Activated B cell treated with CpG ODN at 0.5 μM for 24 hours (primary cell): ENCODE data around the gene HLA-DMB. TPM values are rescaled to one million over a fixed set of nuclear protein-coding genes. Genes with fewer than 3 reads are reported as not detected.

Experiments used
- ATAC-seq: fragments of 200-7000 bp; cut with Tn5 transposase; one replicate; pipeline ENCODE4 v1.10.0; 2021; ENCODE audit warnings: low read depth, mild to moderate bottlenecking, moderate library complexity
- CTCF ChIA-PET: fragments of 350-600 bp; sonication (Branson Sonifier 250); formaldehyde crosslinking; loops from one replicate; lab custom pipeline; 2021; ENCODE audit warnings: antibody characterized with exemption; lab: Charles Lee
- POLR2A ChIA-PET: fragments of 350-600 bp; sonication (Branson Sonifier 250); formaldehyde crosslinking; loops from one replicate; lab custom pipeline; 2021; ENCODE audit warnings: antibody characterized with exemption; lab: Charles Lee
- DNase-seq: peaks from one replicate; pipeline ENCODE4 v3.0.0; 2022
- H3K27ac Mint-ChIP-seq: one replicate; pipeline ENCODE4 v1.8.0; 2020; ENCODE audit warnings: mixed read lengths
- H3K27me3 Mint-ChIP-seq: one replicate; pipeline ENCODE4 v1.8.0; 2021; ENCODE audit warnings: mixed read lengths
- H3K36me3 Mint-ChIP-seq: one replicate; pipeline ENCODE4 v1.8.0; 2021; ENCODE audit warnings: low read depth, mixed read lengths
- H3K4me1 Mint-ChIP-seq: one replicate; pipeline ENCODE4 v1.8.0; 2021; ENCODE audit warnings: mixed read lengths
- H3K4me3 Mint-ChIP-seq: one replicate; pipeline ENCODE4 v1.8.0; 2020; ENCODE audit warnings: mild to moderate bottlenecking, mixed read lengths
- H3K9me3 Mint-ChIP-seq: one replicate; pipeline ENCODE4 v1.8.0; 2020; ENCODE audit warnings: mixed read lengths
- intact Hi-C: fragments of 100-400 bp; cut with micrococcal nuclease; formaldehyde crosslinking; loops from one replicate; pipeline ENCODE4 v1.15.1; 2024
- total RNA-seq: library from RNA; stranded (reverse); gene quantifications from 2 replicates; pipeline ENCODE4 v1.2.3, GENCODE V29; 2022
- TF ChIP-seq, protein P1 (sequence below): fragments of 200-600 bp; IDR thresholded peaks from one replicate; pipeline ENCODE4 v1.8.0; 2022; ENCODE audit warnings: antibody characterized with exemption, mild to moderate bottlenecking

HLA-DMB gene
- total RNA-seq, 1 donor from 2014 or later = 365 TPM

DNA sequence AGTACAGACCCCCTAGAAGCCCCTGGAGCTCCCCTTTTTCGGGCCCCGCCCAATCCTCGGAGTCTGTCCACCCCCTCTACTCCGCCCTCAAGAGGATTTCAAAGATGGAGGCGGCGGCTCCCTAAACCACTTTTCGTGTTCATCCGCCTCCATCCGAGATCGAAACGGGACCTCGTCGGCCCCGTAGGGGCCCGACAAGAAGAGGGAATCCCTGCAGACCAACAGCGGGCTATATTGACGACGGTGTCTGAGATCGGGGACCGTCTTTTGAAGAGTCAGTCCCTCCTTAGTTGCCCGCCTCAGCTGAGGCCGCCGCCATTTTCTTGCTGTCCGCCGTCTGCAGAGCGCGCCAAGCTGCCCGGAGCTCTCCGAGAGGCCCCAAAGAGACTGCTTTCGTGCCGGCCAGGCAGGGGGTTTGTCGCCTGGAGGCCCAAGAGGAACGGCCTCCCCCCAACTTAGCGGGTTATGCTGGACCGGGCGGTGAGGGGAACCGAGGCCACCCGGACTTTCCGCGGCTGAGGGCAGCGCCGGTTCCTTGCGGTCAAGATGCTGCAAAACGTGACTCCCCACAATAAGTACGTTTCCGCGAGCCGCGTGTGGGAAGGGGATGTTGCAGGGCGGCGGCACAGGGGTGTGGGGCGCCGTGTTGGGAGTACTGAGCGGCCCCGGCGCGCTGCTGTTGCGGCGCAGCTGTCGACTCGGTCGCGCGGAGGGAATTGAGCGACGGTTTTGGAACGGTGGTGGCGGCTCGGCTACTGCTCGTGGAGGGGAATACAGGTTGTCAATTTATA, 31.7 kb upstream of the HLA-DMB start:
- ChIA-PET CTCF (interaction anchor here (0.9 to 11.4 kb wide), 15 partner anchors 10 to 134 kb away, joined by 3 to 151 read pairs (median 6); partner anchors contain the start of genes HLA-DMA, HLA-DMB, PSMB9 and TAP1), POLR2A (interaction anchor here (0.5 to 14.0 kb wide), 81 partner anchors 12 to 1698 kb away, joined by 3 to 1150 read pairs (median 7); partner anchors contain the start of genes ATF6B, B3GALT4, CUTA and DXO)
- no peaks in the 10 kb centered on the region for H3K27me3 Mint-ChIP-seq
- H3K27ac Mint-ChIP-seq = peak overlapping the region; percentile 99
- TF ChIP-seq, protein P1, sequence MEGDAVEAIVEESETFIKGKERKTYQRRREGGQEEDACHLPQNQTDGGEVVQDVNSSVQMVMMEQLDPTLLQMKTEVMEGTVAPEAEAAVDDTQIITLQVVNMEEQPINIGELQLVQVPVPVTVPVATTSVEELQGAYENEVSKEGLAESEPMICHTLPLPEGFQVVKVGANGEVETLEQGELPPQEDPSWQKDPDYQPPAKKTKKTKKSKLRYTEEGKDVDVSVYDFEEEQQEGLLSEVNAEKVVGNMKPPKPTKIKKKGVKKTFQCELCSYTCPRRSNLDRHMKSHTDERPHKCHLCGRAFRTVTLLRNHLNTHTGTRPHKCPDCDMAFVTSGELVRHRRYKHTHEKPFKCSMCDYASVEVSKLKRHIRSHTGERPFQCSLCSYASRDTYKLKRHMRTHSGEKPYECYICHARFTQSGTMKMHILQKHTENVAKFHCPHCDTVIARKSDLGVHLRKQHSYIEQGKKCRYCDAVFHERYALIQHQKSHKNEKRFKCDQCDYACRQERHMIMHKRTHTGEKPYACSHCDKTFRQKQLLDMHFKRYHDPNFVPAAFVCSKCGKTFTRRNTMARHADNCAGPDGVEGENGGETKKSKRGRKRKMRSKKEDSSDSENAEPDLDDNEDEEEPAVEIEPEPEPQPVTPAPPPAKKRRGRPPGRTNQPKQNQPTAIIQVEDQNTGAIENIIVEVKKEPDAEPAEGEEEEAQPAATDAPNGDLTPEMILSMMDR = no peak
- intact Hi-C loops = loop anchor here (1.0 to 10.0 kb wide), 9 partner anchors 12 to 538 kb away; partner anchors contain the start of genes HLA-DOA, HLA-DQB1, HLA-DRA and TAP2
- no peak for ATAC-seq
- DNase-seq = peak; percentile 57
- H3K4me3 Mint-ChIP-seq = peak overlapping the region; percentile 91
- H3K4me1 Mint-ChIP-seq = peaks cover 44% of the 10 kb centered on the region
- peaks cover 82% of the 10 kb centered on the region for H3K36me3 Mint-ChIP-seq
- H3K9me3 Mint-ChIP-seq = no peaks in the 10 kb centered on the region

DNA sequence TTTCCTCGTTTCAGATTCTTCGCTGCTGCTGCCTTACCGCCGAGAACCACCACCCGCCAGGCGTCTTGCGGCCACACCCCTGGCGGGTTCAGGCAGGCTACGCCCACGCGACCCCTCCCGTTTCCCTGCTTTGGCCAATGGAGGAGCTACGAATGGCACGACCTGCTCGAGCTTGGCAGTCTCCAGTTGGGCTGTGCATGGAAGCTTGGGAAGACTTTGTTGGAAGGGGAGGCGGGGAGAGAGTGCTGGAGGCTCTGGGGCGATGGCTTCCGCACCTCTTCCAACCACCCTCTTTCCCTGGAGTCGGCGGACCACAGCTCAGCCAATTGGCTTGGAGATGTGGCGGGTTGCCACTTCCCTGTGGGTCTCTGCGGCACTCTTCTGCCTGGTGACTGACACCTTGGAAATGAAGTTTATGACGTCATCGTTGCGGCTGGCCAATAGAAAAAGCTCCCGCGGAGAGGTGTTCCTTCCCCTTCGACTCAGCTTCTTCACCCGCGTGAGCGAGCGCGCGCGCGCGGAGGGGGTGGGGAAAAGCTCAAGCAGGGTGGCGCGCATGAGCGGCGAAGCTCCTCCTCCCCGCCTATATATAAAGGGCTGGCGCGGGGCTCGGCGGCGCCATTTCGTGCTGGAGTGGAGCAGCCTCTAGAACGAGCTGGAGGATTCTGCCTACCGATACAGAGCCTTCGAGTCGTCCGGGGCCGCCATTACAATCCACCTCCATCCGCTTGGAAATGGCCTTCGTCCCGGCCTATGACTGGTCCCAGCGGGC, 30.9 kb upstream of the HLA-DMB start:
- no peaks in the 10 kb centered on the region for H3K9me3 Mint-ChIP-seq
- H3K27me3 Mint-ChIP-seq = no peaks in the 10 kb centered on the region
- peak overlapping the region; percentile 99 for H3K27ac Mint-ChIP-seq
- peak overlapping the region; percentile 91 for H3K4me3 Mint-ChIP-seq
- ATAC-seq (peak; percentile 47), DNase-seq (peak; percentile 99)
- ChIA-PET CTCF (interaction anchor here (0.6 to 11.4 kb wide), 16 partner anchors 9 to 134 kb away, joined by 3 to 151 read pairs (median 5); partner anchors contain the start of genes HLA-DMA, HLA-DMB, PSMB9 and TAP1), POLR2A (interaction anchor here (0.5 to 14.0 kb wide), 91 partner anchors 13 to 1698 kb away, joined by 3 to 1150 read pairs (median 6); partner anchors contain the start of genes ATF6B, B3GALT4, BAG6 and COL11A2)
- TF ChIP-seq, protein P1 = no peak
- intact Hi-C loops = loop anchor here (1.0 to 10.0 kb wide), 10 partner anchors 37 to 777 kb away; partner anchors contain the start of genes CUTA, HLA-DOA, HLA-DQB1 and HLA-DRA
- H3K36me3 Mint-ChIP-seq = peaks cover 74% of the 10 kb centered on the region
- peaks cover 44% of the 10 kb centered on the region for H3K4me1 Mint-ChIP-seq

- CTCF ChIA-PET = interaction anchor here (0.8 to 11.4 kb wide), 13 partner anchors 8 to 133 kb away, joined by 3 to 151 read pairs (median 6); partner anchors contain the start of genes HLA-DMA, HLA-DMB and TAP2
- POLR2A ChIA-PET = interaction anchor here (0.5 to 14.0 kb wide), 68 partner anchors 14 to 1411 kb away, joined by 3 to 1150 read pairs (median 10); partner anchors contain the start of genes B3GALT4, BAG6, COL11A2 and CUTA
- DNase-seq (no peak), ATAC-seq (no peak)
- peaks cover 69% of the 10 kb centered on the region for H3K36me3 Mint-ChIP-seq
- peak overlapping the region; percentile 99 for H3K27ac Mint-ChIP-seq
- H3K4me3 Mint-ChIP-seq = peak overlapping the region; percentile 91
- intact Hi-C loops = loop anchor here (1.0 to 10.0 kb wide), 7 partner anchors 127 to 776 kb away; partner anchors contain the start of genes CUTA, HLA-DQB1, HLA-DRA and PSMB8
- H3K27me3 Mint-ChIP-seq = no peaks in the 10 kb centered on the region
- peaks cover 44% of the 10 kb centered on the region for H3K4me1 Mint-ChIP-seq
- TF ChIP-seq, protein P1 = no peak
- H3K9me3 Mint-ChIP-seq = no peaks in the 10 kb centered on the region
Observed at GRCh38 chr6:32971242-32971580, 30.4 kb upstream of the HLA-DMB start.

DNA sequence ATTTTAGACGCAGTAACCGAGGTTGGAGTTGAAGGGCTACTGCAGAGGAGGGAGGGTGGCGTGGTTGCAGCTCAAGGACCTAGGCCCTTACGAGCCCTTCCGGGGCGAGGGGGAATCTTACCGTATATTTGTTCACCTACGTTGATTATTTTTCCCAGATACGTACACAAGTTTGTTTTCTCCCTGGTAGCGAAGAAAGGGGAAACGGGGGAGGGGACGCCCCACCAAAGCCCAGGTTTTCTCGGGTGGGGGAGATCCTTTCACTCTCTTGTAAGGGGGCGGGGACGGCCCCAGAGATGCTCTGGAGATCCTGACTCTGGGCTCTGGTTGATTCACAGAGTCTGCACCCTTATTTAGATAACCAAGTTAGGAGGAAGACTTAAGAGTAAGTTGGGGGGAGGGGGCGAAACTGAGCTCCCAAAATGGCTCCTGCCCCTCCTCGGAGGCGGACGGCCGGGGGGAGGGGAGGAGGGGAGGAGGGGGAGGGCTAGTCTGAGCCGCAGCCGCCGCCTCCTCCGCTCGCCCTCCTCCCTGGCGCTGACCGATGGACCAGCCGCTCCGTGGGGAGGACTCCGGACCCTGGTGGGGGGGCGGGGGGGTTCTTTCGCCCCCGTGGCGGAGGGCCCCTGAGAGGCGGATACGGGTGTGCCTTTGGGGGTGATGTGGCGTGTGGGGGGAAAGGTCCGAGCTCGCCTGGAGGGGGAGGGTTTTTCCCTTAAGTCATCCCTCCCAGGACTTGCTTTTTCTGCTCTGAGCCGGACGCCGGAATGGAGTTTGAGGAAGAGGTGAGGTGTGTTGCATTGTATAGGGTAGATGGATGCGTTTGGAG, 29.8 kb upstream of the HLA-DMB start:
- Mint-ChIP-seq H3K4me1 (peaks cover 43% of the 10 kb centered on the region), H3K4me3 (peak overlapping the region; percentile 91), H3K9me3 (no peaks in the 10 kb centered on the region), H3K27ac (peak overlapping the region; percentile 99), H3K36me3 (peaks cover 63% of the 10 kb centered on the region), H3K27me3 (no peaks in the 10 kb centered on the region)
- intact Hi-C loops = loop anchor here (1.0 to 10.0 kb wide), 7 partner anchors 126 to 776 kb away; partner anchors contain the start of genes CUTA, HLA-DQB1, HLA-DRA and PSMB8
- DNase-seq (peak; percentile 71), ATAC-seq (peak; percentile 5)
- POLR2A ChIA-PET = interaction anchor here (0.6 to 14.0 kb wide), 54 partner anchors 14 to 780 kb away, joined by 3 to 1150 read pairs (median 12); partner anchors contain the start of genes B3GALT4, CUTA, GPSM3 and HLA-DMA
- TF ChIP-seq, protein P1 = no peak
- CTCF ChIA-PET = interaction anchor here (1.3 to 11.4 kb wide), 7 partner anchors 8 to 87 kb away, joined by 3 to 151 read pairs (median 25); partner anchors contain the start of genes HLA-DMA and HLA-DMB
